GF-D8 (cell line): ENCODE measurements around the gene ZNF263.

Experiments used
- DNase-seq: peaks from one replicate; lab custom pipeline; 2025; lab: John Stamatoyannopoulos, UW

ZNF263 gene

GRCh38 chr16:3327514-3327913 lies 44.2 kb downstream of the ZNF263 start:
- DNase-seq = no peak

- DNase-seq = no peak
Measured at GRCh38 chr16:3328104-3328503, 44.8 kb downstream of the ZNF263 start.

- no peak for DNase-seq
Measured at GRCh38 chr16:3328643-3329042, 45.4 kb downstream of the ZNF263 start.
